HG03280 (cell line): ENCODE data around the gene LRRC8D.

Source experiments
- ATAC-seq: cut with Tn5 transposase; IDR thresholded peaks from one replicate; pipeline ENCODE4 v1.9.1; 2021; ENCODE audit warnings: mild to moderate bottlenecking, moderate library complexity; ENCODE audit not compliant: unreplicated experiment

LRRC8D gene

GRCh38 chr1:89865498-89866382, 44.9 kb downstream of the LRRC8D start:
- ATAC-seq: no peak

GRCh38 chr1:89866568-89866967, 45.7 kb downstream of the LRRC8D start:
- ATAC-seq: no peak

GRCh38 chr1:89870998-89871397, 50.2 kb downstream of the LRRC8D start:
- no peak for ATAC-seq

GRCh38 chr1:89871768-89872473, 51.1 kb downstream of the LRRC8D start:
- no peak for ATAC-seq

- ATAC-seq: no peak
Observed at GRCh38 chr1:89872567-89872966, 51.7 kb downstream of the LRRC8D start.

- no peak for ATAC-seq
Observed at GRCh38 chr1:89873288-89873687, 52.5 kb downstream of the LRRC8D start.

- no peak for ATAC-seq
Observed at GRCh38 chr1:89873770-89874169, 52.9 kb downstream of the LRRC8D start.

GRCh38 chr1:89876463-89876862, 55.6 kb downstream of the LRRC8D start:
- ATAC-seq: no peak

GRCh38 chr1:89877756-89878155, 56.9 kb downstream of the LRRC8D start:
- ATAC-seq: no peak

- no peak for ATAC-seq
Observed at GRCh38 chr1:89878256-89878655, 57.4 kb downstream of the LRRC8D start.

- no peak for ATAC-seq
Observed at GRCh38 chr1:89880679-89881078, 59.8 kb downstream of the LRRC8D start.

- ATAC-seq: no peak
Observed at GRCh38 chr1:89881415-89882058, 60.7 kb downstream of the LRRC8D start.

GRCh38 chr1:89882348-89883029, 61.7 kb downstream of the LRRC8D start:
- ATAC-seq: no peak

- no peak for ATAC-seq
Observed at GRCh38 chr1:89883030-89883379, 62.2 kb downstream of the LRRC8D start.

- no peak for ATAC-seq
Observed at GRCh38 chr1:89884718-89885596, 64.1 kb downstream of the LRRC8D start.

- ATAC-seq: no peak
Observed at GRCh38 chr1:89887270-89887669, 66.4 kb downstream of the LRRC8D start.

GRCh38 chr1:89887713-89888112, 66.9 kb downstream of the LRRC8D start:
- no peak for ATAC-seq

- ATAC-seq: no peak
Observed at GRCh38 chr1:89888480-89889322, 67.9 kb downstream of the LRRC8D start.

GRCh38 chr1:89889323-89889615, 68.4 kb downstream of the LRRC8D start:
- no peak for ATAC-seq
